ENCODE data around the gene KLHL40.

DNA sequence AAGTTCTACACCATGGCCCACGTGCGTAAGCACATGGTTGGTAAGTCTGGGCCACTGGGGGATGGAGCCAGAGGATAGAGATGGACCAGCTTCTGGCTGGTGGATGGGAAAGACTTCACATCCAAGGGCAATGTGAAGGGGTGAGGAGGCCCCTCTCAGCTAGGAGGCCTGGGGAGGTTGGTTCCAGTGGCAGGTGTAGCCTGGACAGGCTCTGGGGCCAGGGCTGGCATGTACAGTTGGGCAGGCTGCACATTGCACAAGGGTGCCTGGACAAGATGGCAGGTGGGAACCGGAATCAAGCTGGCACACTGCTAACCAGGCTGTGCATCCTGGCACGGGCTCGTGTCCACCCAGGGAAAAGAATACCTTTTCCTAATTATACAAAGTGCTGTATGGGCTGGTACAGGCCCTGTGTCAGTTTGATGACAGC, 23.7 kb upstream of the KLHL40 start:
- no peak for TF ChIP-seq CTCF (IDR thresholded peaks at IDR 0.05; ENCODE audit: poor library complexity)
- TF ChIP-seq EZH2phosphoT487 (IDR thresholded peaks at IDR 0.05; ENCODE audit: low read depth, severe bottlenecking, unreplicated experiment), result no peak
